Kidney epithelial cell (primary cell): ENCODE results near the gene GRHL3. TPM values are rescaled to one million over a fixed set of nuclear protein-coding genes. Genes with fewer than 3 reads are reported as not detected.
A peak's percentile ranks its signal among the peaks of the same experiment; 100 is the strongest.

ENCODE experiments used
- DNase-seq: peaks from one replicate; pipeline ENCODE4 v3.0.0-alpha.2; 2010; ENCODE audit warnings: low read depth
- H3K27me3 ChIP-seq: 2 replicates; pipeline ENCODE4 v1.6.0; 2011; ENCODE audit warnings: low read length; ENCODE audit not compliant: control insufficient read depth, insufficient read depth
- H3K36me3 ChIP-seq: 2 replicates; pipeline ENCODE4 v1.5.1; 2011; ENCODE audit warnings: low read length; ENCODE audit not compliant: control insufficient read depth, insufficient read depth
- H3K4me3 ChIP-seq: 2 replicates; pipeline ENCODE4 v1.5.1; 2011; ENCODE audit warnings: low read depth, mild to moderate bottlenecking, control low read depth, low read length
- total RNA-seq: library from RNA; depleted of rRNA; stranded (reverse); fragments of >200 nt; gene quantifications from 2 replicates; pipeline ENCODE4 v1.2.3, GENCODE V29; 2015
- TF ChIP-seq, protein P1 (sequence below): IDR thresholded peaks from 2 replicates; pipeline ENCODE4 v1.5.1; 2011; ENCODE audit warnings: mild to moderate bottlenecking, moderate library complexity, low read length, control low read depth, inconsistent platforms; ENCODE audit not compliant: insufficient read depth, poor library complexity, severe bottlenecking

Gene GRHL3
- total RNA-seq, 1 donor from 2014 or later: 12.5 TPM

DNA sequence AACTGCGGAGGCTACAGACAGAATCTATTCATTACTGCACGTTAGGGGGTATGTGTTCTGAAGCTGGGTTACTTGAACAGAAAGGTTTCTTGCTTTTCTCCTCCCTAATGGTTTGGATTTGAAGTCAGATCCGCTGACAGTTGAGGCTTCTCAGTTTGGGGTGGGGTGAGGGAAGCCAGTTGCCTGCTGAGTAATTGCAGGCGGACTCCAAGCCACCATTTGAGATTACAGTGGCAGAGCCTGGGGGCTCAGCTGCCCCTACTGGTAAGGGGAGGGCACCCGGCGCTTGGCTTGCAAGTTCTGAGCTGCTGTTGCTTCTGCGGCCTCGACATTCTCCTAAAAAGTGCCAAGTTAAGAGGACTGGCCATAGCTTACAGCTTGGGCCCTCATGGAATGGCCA lies 2.0 kb downstream of the GRHL3 start:
- Histone ChIP-seq H3K27me3 (peaks cover 15% of the 10 kb centered on the region), H3K4me3 (no peak overlapping the region), H3K36me3 (no peaks in the 10 kb centered on the region)
- DNase-seq: no peak
- TF ChIP-seq, protein P1, sequence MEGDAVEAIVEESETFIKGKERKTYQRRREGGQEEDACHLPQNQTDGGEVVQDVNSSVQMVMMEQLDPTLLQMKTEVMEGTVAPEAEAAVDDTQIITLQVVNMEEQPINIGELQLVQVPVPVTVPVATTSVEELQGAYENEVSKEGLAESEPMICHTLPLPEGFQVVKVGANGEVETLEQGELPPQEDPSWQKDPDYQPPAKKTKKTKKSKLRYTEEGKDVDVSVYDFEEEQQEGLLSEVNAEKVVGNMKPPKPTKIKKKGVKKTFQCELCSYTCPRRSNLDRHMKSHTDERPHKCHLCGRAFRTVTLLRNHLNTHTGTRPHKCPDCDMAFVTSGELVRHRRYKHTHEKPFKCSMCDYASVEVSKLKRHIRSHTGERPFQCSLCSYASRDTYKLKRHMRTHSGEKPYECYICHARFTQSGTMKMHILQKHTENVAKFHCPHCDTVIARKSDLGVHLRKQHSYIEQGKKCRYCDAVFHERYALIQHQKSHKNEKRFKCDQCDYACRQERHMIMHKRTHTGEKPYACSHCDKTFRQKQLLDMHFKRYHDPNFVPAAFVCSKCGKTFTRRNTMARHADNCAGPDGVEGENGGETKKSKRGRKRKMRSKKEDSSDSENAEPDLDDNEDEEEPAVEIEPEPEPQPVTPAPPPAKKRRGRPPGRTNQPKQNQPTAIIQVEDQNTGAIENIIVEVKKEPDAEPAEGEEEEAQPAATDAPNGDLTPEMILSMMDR: no peak

GRCh38 chr1:24321697-24322469 lies 2.7 kb downstream of the GRHL3 start:
- Histone ChIP-seq H3K4me3 (peak overlapping the region; percentile 36), H3K27me3 (peaks cover 15% of the 10 kb centered on the region), H3K36me3 (no peaks in the 10 kb centered on the region)
- TF ChIP-seq, protein P1: no peak
- DNase-seq: peak; percentile 62

- DNase-seq: no peak
- TF ChIP-seq, protein P1: no peak
- Histone ChIP-seq H3K36me3 (no peaks in the 10 kb centered on the region), H3K4me3 (peak overlapping the region; percentile 36), H3K27me3 (peaks cover 15% of the 10 kb centered on the region)
Measured at GRCh38 chr1:24322470-24323177, 3.5 kb downstream of the GRHL3 start.

DNA sequence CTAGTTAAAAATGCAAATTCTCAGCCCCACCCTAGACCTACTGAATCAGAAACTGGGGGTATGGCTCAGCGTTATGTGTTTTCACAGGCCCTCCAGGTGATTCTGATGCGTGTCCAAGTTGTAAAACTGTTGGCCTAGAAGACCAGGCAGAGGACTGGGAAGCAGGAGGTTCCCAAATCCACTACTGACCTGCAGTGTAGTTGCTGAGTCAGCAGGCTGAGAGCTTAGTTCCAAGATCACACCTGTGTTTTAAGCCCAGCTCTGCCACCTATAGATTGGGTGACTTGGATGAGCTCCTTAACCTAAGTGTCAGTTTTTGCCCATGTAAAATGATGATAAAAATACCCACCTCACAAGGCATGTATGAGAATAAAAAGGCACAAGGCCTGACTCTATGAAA lies 4.1 kb downstream of the GRHL3 start:
- peaks cover 17% of the 10 kb centered on the region for H3K27me3 ChIP-seq
- DNase-seq: no peak
- no peak overlapping the region for H3K4me3 ChIP-seq
- H3K36me3 ChIP-seq: no peaks in the 10 kb centered on the region
- TF ChIP-seq, protein P1: no peak

DNA sequence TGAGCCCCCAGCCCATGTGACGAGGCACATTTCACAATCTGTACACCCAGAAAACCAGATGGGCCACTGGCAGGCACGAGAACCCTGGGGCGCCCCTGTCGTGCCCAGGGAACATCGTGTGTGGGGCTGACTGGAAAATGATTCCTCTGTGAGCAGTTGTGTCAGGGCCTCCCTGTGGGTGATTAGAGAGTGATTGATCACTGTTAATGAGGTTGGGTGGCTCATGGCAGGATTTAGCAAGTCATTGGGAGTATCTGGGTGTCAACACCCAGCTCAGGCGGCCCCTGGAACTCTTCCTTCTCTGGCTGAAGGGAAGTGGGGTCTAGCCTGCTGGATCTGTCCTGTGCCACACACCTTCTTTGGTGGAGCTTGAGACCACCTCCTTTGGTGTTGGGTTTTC lies 5.7 kb downstream of the GRHL3 start:
- no peak overlapping the region for H3K4me3 ChIP-seq
- DNase-seq: no peak
- no peaks in the 10 kb centered on the region for H3K36me3 ChIP-seq
- H3K27me3 ChIP-seq: peaks cover 26% of the 10 kb centered on the region
- TF ChIP-seq, protein P1: no peak
